ENCODE measurements around the gene SH3GLB2. TPM values are rescaled to one million over a fixed set of nuclear protein-coding genes. Genes with fewer than 3 reads are reported as not detected.
"Not testable (repeated sequence)": the region's sequence is repeated elsewhere in the genome, so short reads cannot be mapped to it uniquely, and the experiment has no call there.

Gene SH3GLB2
- total RNA-seq, 1 donor from 2014 or later: 57.8 TPM

- DNase-seq (ENCODE audit: low spot score): peak; percentile 98
- Mint-ChIP-seq H3K27ac (ENCODE audit: unreplicated experiment) (peak within 1 kb of the TSS; percentile 74), H3K27me3 (ENCODE audit: low read depth) (no peaks in the 10 kb centered on the region), H3K4me1 (ENCODE audit: low read depth) (peaks cover 27% of the 10 kb centered on the region), H3K36me3 (ENCODE audit: low read depth) (no peaks in the 10 kb centered on the region), H3K9me3 (ENCODE audit: low read depth) (no peaks in the 10 kb centered on the region), H3K4me3 (ENCODE audit: unreplicated experiment) (peak within 1 kb of the TSS; percentile 96)
- no peak for TF ChIP-seq CTCF (IDR thresholded peaks at IDR 0.05)
Measured at GRCh38 chr9:129036241-129036922, 8.3 kb upstream of the SH3GLB2 start, which contains the start of gene MIGA2. MIGA2 (plus strand) TSS chr9:129036626; CDS start chr9:129040595, 3,969 bp downstream.

- H3K9me3 Mint-ChIP-seq (ENCODE audit: low read depth); DNase-seq (ENCODE audit: low spot score); H3K27me3 Mint-ChIP-seq (ENCODE audit: low read depth); H3K36me3 Mint-ChIP-seq (ENCODE audit: low read depth): not testable (repeated sequence)
- H3K4me3 Mint-ChIP-seq (ENCODE audit: unreplicated experiment): peak overlapping the region; percentile 96
- H3K27ac Mint-ChIP-seq (ENCODE audit: unreplicated experiment): peak overlapping the region; percentile 74
- H3K4me1 Mint-ChIP-seq (ENCODE audit: low read depth): peaks cover 27% of the 10 kb centered on the region
Measured at GRCh38 chr9:129035838-129036237, 7.7 kb upstream of the SH3GLB2 start.

GRCh38 chr9:129033216-129033615 lies 5.1 kb upstream of the SH3GLB2 start:
- DNase-seq (ENCODE audit: low spot score): no peak
- Mint-ChIP-seq H3K4me3 (ENCODE audit: unreplicated experiment) (no peak overlapping the region), H3K4me1 (ENCODE audit: low read depth) (peaks cover 20% of the 10 kb centered on the region), H3K9me3 (ENCODE audit: low read depth) (no peaks in the 10 kb centered on the region), H3K27ac (ENCODE audit: unreplicated experiment) (no peak overlapping the region), H3K27me3 (ENCODE audit: low read depth) (no peaks in the 10 kb centered on the region), H3K36me3 (ENCODE audit: low read depth) (no peaks in the 10 kb centered on the region)
- TF ChIP-seq CTCF (IDR thresholded peaks at IDR 0.05): no peak

GRCh38 chr9:129032541-129033159 lies 4.5 kb upstream of the SH3GLB2 start:
- DNase-seq (ENCODE audit: low spot score): no peak
- Mint-ChIP-seq H3K27me3 (ENCODE audit: low read depth) (no peaks in the 10 kb centered on the region), H3K4me1 (ENCODE audit: low read depth) (peaks cover 14% of the 10 kb centered on the region), H3K27ac (ENCODE audit: unreplicated experiment) (no peak overlapping the region), H3K4me3 (ENCODE audit: unreplicated experiment) (no peak overlapping the region), H3K36me3 (ENCODE audit: low read depth) (no peaks in the 10 kb centered on the region), H3K9me3 (ENCODE audit: low read depth) (no peaks in the 10 kb centered on the region)
- TF ChIP-seq CTCF (IDR thresholded peaks at IDR 0.05): no peak

- Mint-ChIP-seq H3K4me3 (ENCODE audit: unreplicated experiment) (no peak overlapping the region), H3K36me3 (ENCODE audit: low read depth) (no peaks in the 10 kb centered on the region), H3K27ac (ENCODE audit: unreplicated experiment) (no peak overlapping the region), H3K9me3 (ENCODE audit: low read depth) (no peaks in the 10 kb centered on the region), H3K4me1 (ENCODE audit: low read depth) (peaks cover 15% of the 10 kb centered on the region), H3K27me3 (ENCODE audit: low read depth) (no peaks in the 10 kb centered on the region)
- TF ChIP-seq CTCF (IDR thresholded peaks at IDR 0.05): no peak
- no peak for DNase-seq (ENCODE audit: low spot score)
Measured at GRCh38 chr9:129031514-129031913, 3.4 kb upstream of the SH3GLB2 start.

Measured in chondrocyte (in vitro differentiated cells).